ENCODE results near the gene RRP1.

Gene RRP1

DNA sequence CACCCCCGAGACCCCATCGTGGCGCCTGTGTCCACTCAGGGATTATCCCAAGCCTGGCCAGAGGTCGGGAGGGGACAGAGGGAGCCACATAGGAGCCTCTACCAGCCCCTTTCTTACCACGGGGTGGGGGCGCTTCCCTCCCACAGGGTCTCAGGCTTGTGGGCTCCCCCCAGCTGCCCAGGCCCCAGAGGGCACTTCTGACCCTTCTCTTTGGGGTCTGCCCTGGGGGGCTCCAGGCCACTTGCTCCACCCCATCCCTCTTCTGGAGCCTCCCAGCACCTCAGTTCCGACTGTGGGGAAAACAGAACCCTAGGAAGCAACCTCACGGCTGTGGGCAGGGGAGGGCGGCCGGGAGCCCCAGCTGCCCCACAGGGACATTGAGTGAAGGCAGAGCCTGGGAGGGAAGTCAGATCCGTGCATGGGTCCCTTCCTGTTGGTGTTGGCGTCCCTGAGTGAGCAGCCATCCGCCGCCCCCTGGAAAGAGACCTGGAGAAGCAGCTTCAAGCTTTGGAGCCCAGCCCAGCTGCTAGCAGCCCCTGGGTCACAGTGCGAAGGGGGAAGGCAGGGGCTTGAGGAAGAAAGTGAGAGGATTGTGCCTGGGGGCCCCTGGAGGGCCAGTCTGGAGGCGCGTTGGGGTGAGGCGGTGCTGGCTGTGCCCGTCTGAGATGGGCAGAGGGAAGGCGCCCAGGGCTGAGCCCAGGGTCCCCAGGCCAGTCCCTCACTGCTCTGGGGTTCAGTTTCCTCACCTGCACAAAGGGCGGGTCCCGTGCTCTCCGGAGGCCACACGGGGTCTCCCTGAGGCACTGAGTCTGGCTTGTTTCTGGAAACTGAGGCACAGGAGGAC, 22.1 kb downstream of the RRP1 start:
- no peaks in the 10 kb centered on the region for H3K9me3 ChIP-seq
- peaks cover 13 to 23% of the 10 kb centered on the region in 2 experiments for H3K4me1 ChIP-seq (ENCODE audit: control insufficient read depth in 1 of 2, insufficient read depth in 1 of 2, low read depth in 1 of 2, low read length in 1 of 2)
- TF ChIP-seq CTCF (IDR thresholded peaks at IDR 0.05): no peak
- H3K4me3 ChIP-seq (ENCODE audit: low read depth in 1 of 2, low read length in 1 of 2): peak overlapping the region in 1 of 2 experiments; percentile 49
- H3K27me3 ChIP-seq: peaks cover 22% of the 10 kb centered on the region
- no peaks in the 10 kb centered on the region for H3K36me3 ChIP-seq
- no peak overlapping the region for H3K27ac ChIP-seq

DNA sequence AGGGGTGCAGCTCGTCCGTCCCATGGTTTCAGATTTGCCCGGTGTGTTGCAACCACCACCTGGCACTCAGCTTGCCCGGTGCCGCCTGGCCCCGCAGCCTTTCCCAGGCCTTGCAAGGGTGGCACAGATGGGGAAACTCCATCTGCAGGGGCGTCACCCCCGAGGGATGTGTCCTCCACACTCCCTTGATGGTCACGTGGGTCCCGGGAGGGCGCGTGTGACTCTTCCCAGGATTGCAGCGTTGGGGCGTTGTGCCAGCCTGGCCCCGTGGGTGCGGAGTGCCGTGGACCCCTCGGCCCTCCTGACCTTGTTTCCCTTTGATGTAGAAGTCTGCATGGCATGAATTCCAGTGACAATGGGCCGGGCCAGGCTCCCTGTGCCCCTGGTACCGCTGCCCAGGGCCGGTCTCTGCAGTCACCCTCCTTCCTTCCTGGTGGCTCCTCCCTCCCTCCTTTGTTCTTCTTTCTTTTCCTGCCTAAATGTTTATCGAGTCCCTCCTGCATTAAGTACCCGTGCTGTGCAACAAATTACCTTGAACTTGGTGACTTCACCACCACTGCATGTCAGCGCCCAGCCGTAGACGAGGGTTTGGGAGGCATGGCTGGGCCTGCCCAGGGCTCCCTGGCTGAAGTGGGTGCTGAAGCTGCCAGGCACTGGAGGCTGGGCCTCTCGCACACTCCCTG, 22.9 kb downstream of the RRP1 start:
- peaks cover 14 to 24% of the 10 kb centered on the region in 2 experiments for H3K4me1 ChIP-seq (ENCODE audit: control insufficient read depth in 1 of 2, insufficient read depth in 1 of 2, low read depth in 1 of 2, low read length in 1 of 2)
- H3K27me3 ChIP-seq: peaks cover 22% of the 10 kb centered on the region
- no peaks in the 10 kb centered on the region for H3K36me3 ChIP-seq
- no peaks in the 10 kb centered on the region for H3K9me3 ChIP-seq
- no peak for TF ChIP-seq CTCF (IDR thresholded peaks at IDR 0.05)
- peak overlapping the region in 1 of 2 experiments; percentile 49 for H3K4me3 ChIP-seq (ENCODE audit: low read depth in 1 of 2, low read length in 1 of 2)
- no peak overlapping the region for H3K27ac ChIP-seq

GRCh38 chr21:43812957-43813655, 23.7 kb downstream of the RRP1 start:
- Histone ChIP-seq H3K36me3 (no peaks in the 10 kb centered on the region), H3K27ac (no peak overlapping the region), H3K4me3 (ENCODE audit: low read depth in 1 of 2, low read length in 1 of 2) (no peak overlapping the region), H3K9me3 (no peaks in the 10 kb centered on the region), H3K27me3 (peaks cover 22% of the 10 kb centered on the region), H3K4me1 (ENCODE audit: control insufficient read depth in 1 of 2, insufficient read depth in 1 of 2, low read depth in 1 of 2, low read length in 1 of 2) (peaks cover 21 to 31% of the 10 kb centered on the region in 2 experiments)
- no peak for TF ChIP-seq CTCF (IDR thresholded peaks at IDR 0.05)

DNA sequence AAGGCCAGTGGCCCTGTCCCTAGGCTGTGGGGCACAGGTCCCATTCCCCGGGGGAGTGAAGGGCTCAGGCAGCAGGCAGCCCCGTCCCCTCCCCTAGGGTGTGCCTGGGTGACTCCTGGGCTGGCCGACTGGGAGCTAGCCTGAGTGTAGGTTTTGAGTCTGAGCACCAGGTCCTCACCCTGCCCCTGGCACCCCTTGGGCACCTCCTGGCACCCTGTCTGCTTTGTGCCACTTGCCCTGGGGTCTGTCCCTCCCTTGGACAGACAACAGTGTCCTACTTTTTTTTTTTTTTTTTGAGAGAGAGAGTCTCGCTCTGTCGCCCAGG, 24.2 kb downstream of the RRP1 start:
- H3K27ac ChIP-seq: no peak overlapping the region
- TF ChIP-seq CTCF (IDR thresholded peaks at IDR 0.05): no peak
- H3K4me1 ChIP-seq (ENCODE audit: control insufficient read depth in 1 of 2, insufficient read depth in 1 of 2, low read depth in 1 of 2, low read length in 1 of 2): peaks cover 25 to 35% of the 10 kb centered on the region in 2 experiments
- no peaks in the 10 kb centered on the region for H3K9me3 ChIP-seq
- H3K27me3 ChIP-seq: peaks cover 22% of the 10 kb centered on the region
- no peak overlapping the region for H3K4me3 ChIP-seq (ENCODE audit: low read depth in 1 of 2, low read length in 1 of 2)
- no peaks in the 10 kb centered on the region for H3K36me3 ChIP-seq

GRCh38 chr21:43814215-43815106, 25.1 kb downstream of the RRP1 start:
- Histone ChIP-seq H3K36me3 (no peaks in the 10 kb centered on the region), H3K27ac (no peak overlapping the region), H3K27me3 (peaks cover 22% of the 10 kb centered on the region), H3K9me3 (no peaks in the 10 kb centered on the region), H3K4me3 (ENCODE audit: low read depth in 1 of 2, low read length in 1 of 2) (no peak overlapping the region), H3K4me1 (ENCODE audit: control insufficient read depth in 1 of 2, insufficient read depth in 1 of 2, low read depth in 1 of 2, low read length in 1 of 2) (peaks cover 25 to 35% of the 10 kb centered on the region in 2 experiments)
- TF ChIP-seq CTCF (IDR thresholded peaks at IDR 0.05): no peak
